Esophagus squamous epithelium (tissue), 5 donors: ENCODE data around the gene PRDM5. TPM values are rescaled to one million over a fixed set of nuclear protein-coding genes. Genes with fewer than 3 reads are reported as not detected.

Experiments
- DNase-seq: peaks from one replicate; lab custom pipeline; 2025; lab: John Stamatoyannopoulos, UW
- H3K27ac ChIP-seq, 4 donors: fragments of 200-600 bp; sonication (generic); one replicate each; pipeline ENCODE4 v1.5.1; 2016 to 2019; ENCODE audit warnings: mild to moderate bottlenecking in 1 of 4
- H3K27me3 ChIP-seq, 4 donors: fragments of 200-600 bp; sonication (generic); 1 replicate in 3 of 4; 2 replicates in 1 of 4; pipeline versions ENCODE4 v1.5.1 to v1.6.0; 2017 to 2021; ENCODE audit warnings: antibody characterized with exemption in 1 of 4
- H3K36me3 ChIP-seq, 3 donors: fragments of 200-600 bp; sonication (generic); one replicate each; pipeline ENCODE4 v1.5.1; 2016 to 2019
- H3K4me1 ChIP-seq, 3 donors: fragments of 200-600 bp; sonication (generic); one replicate each; pipeline ENCODE4 v1.5.1; 2017 to 2019
- H3K4me3 ChIP-seq, 4 donors: fragments of 200-600 bp; sonication (generic); 1 replicate in 3 of 4; 2 replicates in 1 of 4; pipeline ENCODE4 v1.5.1; 2016 to 2019; ENCODE audit warnings: mild to moderate bottlenecking in 2 of 4, moderate library complexity in 1 of 4
- H3K9me3 ChIP-seq, 3 donors: fragments of 200-600 bp; sonication (generic); one replicate each; pipeline ENCODE4 v1.5.1; 2016 to 2019
- POLR2A ChIP-seq, 4 donors: fragments of 450-650 bp; IDR thresholded peaks; one replicate each; pipeline ENCODE4 v1.6.1; 2017; ENCODE audit warnings: antibody characterized with exemption in 4 of 4, mild to moderate bottlenecking in 4 of 4, moderate library complexity in 3 of 4
- whole genome bisulfite sequencing, 2 donors: methylation state at CpG; one replicate each; pipeline ENCODE4 v1.1.5; 2018; 5-methylcytosine and 5-hydroxymethylcytosine counted together
- intact Hi-C: fragments of 100-400 bp; cut with DNase I; formaldehyde crosslinking; loops from one replicate; pipeline ENCODE4 v1.15.0; 2022
- total RNA-seq, 4 donors: library from RNA; depleted of rRNA; stranded (reverse); fragments of >200 nt; gene quantifications; one replicate each; pipeline ENCODE4 v1.1.0, GENCODE V29; 2016
- TF ChIP-seq, protein P1 (sequence below), 6 experiments: fragments of 450-650 bp in 4 of 6; fragments of 200-600 bp in 2 of 6; sonication (generic) in 2 of 6; IDR thresholded peaks; one replicate each; pipeline ENCODE4 v1.5.1; 2016 to 2019; ENCODE audit warnings: antibody characterized with exemption in 6 of 6, mild to moderate bottlenecking in 4 of 6, moderate library complexity in 4 of 6
- donor health status: DM: yes; HTN: yes; CAD: no.

The PRDM5 gene
- total RNA-seq, 4 donors from 2014 or later: 3.3 to 16.8 (median 6.2) TPM

DNA sequence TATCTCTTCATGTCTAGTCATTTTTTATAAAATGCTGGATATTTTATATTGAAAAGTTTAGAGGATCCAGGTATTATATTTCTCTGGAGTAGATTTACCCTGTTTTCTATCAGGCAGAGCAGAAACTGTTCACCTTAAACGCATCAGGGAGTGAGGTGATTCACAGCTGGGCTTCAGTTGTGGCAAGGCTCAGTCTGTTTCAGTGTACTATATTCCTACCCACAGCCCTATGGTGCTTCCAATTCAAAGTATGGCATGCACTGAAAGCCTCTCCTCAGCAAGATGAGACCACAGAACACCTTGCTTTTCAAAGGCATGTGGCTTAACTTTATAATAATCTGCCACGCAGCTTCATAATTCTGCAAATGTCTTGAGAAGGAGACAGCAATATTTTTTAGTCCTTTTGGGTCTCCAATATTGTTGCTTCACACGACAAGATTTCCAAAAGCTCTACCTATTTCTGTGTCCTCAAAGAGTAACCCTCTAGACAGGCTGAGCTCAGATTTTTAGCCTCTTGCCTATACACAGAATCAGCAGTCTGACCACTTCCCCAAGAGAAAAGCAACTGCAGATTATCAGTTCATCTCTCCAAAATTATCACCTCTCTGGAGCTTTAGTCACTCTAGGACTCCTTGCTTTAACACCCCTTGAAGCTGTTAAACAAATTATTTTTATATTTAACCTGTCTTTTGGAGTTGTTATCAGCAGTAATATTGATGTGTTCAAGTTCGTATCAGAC is 24.4 kb downstream of the PRDM5 start:
- DNase-seq: no peak
- no peaks in the 10 kb centered on the region for H3K27me3 ChIP-seq
- H3K27ac ChIP-seq: no peak overlapping the region
- no peaks in the 10 kb centered on the region for H3K4me1 ChIP-seq
- H3K4me3 ChIP-seq: no peak overlapping the region
- 87 to 92% methylated on average over 4 of the region's 4 CpGs for WGBS, 2 donors
- H3K9me3 ChIP-seq: no peaks in the 10 kb centered on the region
- no peak for TF ChIP-seq POLR2A (IDR thresholded peaks at IDR 0.05)
- TF ChIP-seq, protein P1, sequence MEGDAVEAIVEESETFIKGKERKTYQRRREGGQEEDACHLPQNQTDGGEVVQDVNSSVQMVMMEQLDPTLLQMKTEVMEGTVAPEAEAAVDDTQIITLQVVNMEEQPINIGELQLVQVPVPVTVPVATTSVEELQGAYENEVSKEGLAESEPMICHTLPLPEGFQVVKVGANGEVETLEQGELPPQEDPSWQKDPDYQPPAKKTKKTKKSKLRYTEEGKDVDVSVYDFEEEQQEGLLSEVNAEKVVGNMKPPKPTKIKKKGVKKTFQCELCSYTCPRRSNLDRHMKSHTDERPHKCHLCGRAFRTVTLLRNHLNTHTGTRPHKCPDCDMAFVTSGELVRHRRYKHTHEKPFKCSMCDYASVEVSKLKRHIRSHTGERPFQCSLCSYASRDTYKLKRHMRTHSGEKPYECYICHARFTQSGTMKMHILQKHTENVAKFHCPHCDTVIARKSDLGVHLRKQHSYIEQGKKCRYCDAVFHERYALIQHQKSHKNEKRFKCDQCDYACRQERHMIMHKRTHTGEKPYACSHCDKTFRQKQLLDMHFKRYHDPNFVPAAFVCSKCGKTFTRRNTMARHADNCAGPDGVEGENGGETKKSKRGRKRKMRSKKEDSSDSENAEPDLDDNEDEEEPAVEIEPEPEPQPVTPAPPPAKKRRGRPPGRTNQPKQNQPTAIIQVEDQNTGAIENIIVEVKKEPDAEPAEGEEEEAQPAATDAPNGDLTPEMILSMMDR (IDR thresholded peaks at IDR 0.05): no peak
- no peaks in the 10 kb centered on the region for H3K36me3 ChIP-seq
- intact Hi-C loops: no loop called here

DNA sequence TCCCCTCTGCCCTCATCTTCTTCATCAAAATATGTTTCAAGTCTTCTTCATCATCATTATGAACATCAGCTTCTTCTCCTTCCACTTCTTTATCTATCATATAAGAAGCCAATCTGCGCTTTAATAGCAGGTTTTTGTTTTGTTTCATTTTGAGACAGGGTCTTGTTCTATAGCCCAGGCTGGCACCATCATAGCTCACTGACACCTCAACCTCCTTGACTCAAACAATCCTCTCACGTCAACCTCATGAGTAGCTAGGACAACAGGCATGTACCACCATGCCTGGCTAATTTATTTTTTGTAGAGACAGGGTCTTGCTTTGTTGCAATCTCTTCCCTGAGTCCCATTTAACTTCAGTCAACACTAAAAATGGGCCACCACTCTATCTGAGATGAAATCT is 27.0 kb downstream of the PRDM5 start:
- Histone ChIP-seq H3K27me3 (no peaks in the 10 kb centered on the region), H3K36me3 (no peaks in the 10 kb centered on the region), H3K4me3 (no peak overlapping the region), H3K27ac (no peak overlapping the region), H3K9me3 (no peaks in the 10 kb centered on the region), H3K4me1 (no peaks in the 10 kb centered on the region)
- 78 to 80% methylated on average over 2 of the region's 2 CpGs for WGBS, 2 donors
- no peak for DNase-seq
- intact Hi-C loops: no loop called here
- TF ChIP-seq POLR2A (IDR thresholded peaks at IDR 0.05): no peak
- TF ChIP-seq, protein P1 (IDR thresholded peaks at IDR 0.05): no peak

DNA sequence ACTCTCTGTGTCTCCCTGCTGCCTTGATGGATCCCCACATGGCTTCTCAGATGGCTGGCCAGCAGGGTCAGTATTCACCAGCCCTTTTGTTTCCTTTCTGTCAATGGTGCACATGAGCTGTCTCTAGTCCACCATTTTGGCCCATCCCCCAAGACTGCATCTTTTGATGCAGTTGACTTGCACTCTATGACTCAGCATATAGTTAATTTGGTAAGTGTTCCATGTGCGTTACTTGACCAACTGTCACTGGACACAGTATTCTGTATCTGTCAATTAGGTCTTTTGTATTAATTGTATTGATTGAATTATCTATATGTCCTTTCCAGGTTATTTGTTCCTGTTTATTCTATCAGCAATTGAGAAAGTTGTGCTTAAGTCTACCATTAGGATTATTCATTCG is 29.2 kb downstream of the PRDM5 start:
- no peak overlapping the region for H3K4me3 ChIP-seq
- 59 to 95% methylated on average over 2 of the region's 2 CpGs for WGBS, 2 donors
- TF ChIP-seq POLR2A (IDR thresholded peaks at IDR 0.05): no peak
- TF ChIP-seq, protein P1 (IDR thresholded peaks at IDR 0.05): no peak
- H3K9me3 ChIP-seq: no peaks in the 10 kb centered on the region
- H3K27me3 ChIP-seq: no peaks in the 10 kb centered on the region
- H3K36me3 ChIP-seq: no peaks in the 10 kb centered on the region
- no peak for DNase-seq
- no peak overlapping the region for H3K27ac ChIP-seq
- intact Hi-C loops: no loop called here
- H3K4me1 ChIP-seq: no peaks in the 10 kb centered on the region

DNA sequence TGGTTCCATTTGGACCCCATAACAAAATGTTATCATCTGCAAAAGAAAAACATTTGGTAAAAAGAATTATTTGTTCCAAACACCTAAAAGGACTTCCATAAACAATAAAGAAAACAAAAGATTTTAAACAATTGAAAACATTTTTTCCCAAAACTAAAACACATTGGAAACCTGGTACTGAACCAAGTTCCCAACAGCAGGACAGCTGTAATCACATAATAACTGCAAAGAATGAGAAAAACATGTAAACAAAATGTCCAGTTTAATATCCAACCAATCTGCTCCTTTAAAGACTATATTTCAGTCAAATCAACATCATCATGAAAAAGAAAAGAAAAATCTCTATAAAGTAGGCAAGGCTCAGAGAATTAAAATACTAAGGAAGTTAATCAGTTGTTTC is 36.3 kb downstream of the PRDM5 start:
- Histone ChIP-seq H3K36me3 (no peaks in the 10 kb centered on the region), H3K4me1 (no peaks in the 10 kb centered on the region), H3K4me3 (no peak overlapping the region), H3K27me3 (no peaks in the 10 kb centered on the region), H3K9me3 (no peaks in the 10 kb centered on the region), H3K27ac (no peak overlapping the region)
- no peak for TF ChIP-seq POLR2A (IDR thresholded peaks at IDR 0.05)
- TF ChIP-seq, protein P1 (IDR thresholded peaks at IDR 0.05): no peak
- DNase-seq: no peak
- intact Hi-C loops: no loop called here

DNA sequence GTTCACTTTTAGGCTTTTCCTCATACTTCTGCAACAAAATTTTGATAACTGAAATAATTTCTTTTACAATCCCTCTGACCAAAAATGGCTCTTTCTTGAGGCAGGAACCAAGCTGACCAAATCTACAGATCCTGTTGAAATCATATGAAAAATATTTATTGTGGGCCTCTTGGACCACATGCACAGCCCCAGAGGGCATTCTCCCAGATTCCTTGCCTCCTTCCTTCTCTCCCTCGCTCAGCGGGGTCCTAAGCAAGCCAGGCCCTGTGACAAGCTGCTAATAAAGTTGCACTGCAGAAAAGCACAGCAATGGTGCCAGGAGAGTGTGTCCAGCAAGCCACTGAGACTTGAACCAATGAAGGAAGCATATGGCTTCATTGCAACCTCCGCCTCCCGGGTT is 40.7 kb downstream of the PRDM5 start:
- 83 to 100% methylated on average over 1 to 4 of the region's 4 CpGs for WGBS, 2 donors
- TF ChIP-seq POLR2A (IDR thresholded peaks at IDR 0.05): no peak
- TF ChIP-seq, protein P1 (IDR thresholded peaks at IDR 0.05): no peak
- H3K27me3 ChIP-seq: no peaks in the 10 kb centered on the region
- intact Hi-C loops: no loop called here
- H3K4me1 ChIP-seq: no peaks in the 10 kb centered on the region
- no peaks in the 10 kb centered on the region for H3K9me3 ChIP-seq
- DNase-seq: no peak
- H3K27ac ChIP-seq: no peak overlapping the region
- H3K36me3 ChIP-seq: no peaks in the 10 kb centered on the region
- no peak overlapping the region for H3K4me3 ChIP-seq
